SIG-M5 treated with dmso at 0.1 percent for 504 hours (cell line): ENCODE data around the gene TMEM134.
"Not testable (repeated sequence)": the region's sequence is repeated elsewhere in the genome, so short reads cannot be mapped to it uniquely, and the experiment has no call there.

Source experiments
- DNase-seq: peaks from one replicate; lab custom pipeline; 2025; ENCODE audit not compliant: unreplicated experiment; lab: John Stamatoyannopoulos, UW

The TMEM134 gene

DNA sequence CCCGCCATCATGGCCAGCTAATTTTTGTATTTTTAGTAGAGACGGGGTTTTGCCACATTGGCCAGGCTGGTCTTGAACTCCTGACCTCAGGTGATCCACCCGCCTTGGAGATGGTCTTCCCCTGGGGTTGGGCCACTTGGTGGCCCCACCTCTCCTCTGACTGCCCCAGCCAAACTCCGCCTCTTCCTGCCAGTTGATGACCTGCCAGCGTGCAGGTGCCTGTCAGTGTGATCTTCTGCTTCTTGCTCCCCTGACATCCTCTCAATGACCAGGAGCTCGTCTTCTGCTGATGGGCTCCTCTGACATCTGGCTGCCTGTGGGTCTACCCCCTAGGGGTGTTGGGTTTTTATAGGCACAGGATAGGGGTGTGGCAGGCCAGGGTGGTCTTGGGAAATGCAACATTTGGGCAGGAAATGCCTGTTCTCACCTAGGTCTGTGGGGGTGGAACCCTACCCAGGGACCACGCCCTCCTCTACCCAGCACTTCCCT, 16.9 kb upstream of the TMEM134 start:
- DNase-seq = not testable (repeated sequence)

- peak; percentile 66 for DNase-seq
These were observed 15.8 kb upstream of the TMEM134 start for GRCh38 chr11:67484847-67485311.

DNA sequence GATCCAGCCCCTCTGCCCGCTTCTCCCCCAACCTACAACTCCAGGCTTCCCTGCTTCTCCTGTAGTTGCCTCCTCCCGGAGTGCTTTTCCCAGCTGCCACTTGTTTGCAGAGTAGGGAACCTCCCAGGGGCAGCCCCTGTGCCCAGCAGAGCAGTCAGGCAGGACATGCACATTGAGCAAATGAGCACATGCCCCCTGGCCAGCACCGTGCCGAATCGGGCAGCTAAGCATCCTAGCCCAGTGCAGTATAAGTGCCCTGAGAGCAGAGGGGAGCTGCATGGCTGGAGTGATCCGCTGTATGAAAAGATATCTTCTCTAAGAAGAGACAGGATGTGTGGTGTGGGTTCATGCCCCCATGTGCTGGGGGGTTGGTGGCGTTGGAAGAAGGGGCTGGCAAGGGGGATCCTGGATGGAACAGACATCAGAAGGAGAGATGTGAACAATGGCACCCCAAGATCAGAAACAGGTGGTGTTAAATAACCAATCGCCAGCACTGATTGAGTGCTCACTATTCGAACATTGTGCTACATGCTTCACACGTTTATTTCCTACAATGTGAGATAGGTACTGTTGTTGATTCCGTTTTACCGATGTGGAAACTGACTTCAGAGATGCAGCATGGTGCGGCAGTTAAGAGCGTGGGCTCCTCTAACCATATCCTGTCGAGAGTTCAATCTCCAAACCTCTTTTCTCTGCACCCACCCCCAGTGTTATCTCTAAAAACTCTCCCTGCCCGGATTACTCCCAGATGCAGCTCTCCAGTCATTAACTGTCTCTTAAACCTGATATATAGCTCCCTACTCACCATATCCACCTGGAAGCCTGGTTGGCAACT, 15.0 kb upstream of the TMEM134 start:
- no peak for DNase-seq

GRCh38 chr11:67482827-67483798, 14.1 kb upstream of the TMEM134 start, which contains the start of gene AIP:
TSS of gene AIP (plus strand) at chr11:67483026. CDS start at chr11:67483159, 133 bp downstream.
- DNase-seq = peak; percentile 98

DNA sequence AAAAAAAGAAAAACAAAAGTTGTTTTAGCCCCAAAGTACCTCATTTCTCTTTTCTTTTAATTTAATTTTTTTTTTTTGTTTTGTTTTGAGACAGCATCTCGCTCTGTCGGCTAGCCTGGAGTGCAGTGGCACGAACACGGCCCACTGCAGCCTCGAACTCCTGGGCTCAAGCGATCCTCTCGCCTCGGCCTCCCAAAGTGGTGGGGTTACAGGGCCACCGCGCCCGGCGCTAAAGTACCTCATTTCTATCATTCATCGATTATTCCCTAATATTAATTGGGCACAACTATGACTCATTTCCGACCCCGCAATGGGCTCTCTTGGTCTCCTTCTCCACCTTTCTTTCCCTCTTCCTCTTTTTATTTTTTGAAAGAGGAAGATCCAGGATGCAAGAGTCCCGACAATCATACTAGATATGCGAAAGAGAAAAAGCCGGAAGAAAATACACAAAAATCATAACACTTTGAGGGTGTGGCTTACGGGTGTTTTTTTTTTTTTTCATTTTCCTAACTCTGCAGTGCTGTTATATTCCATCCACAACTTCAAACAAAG, 13.3 kb upstream of the TMEM134 start:
- peak; percentile 87 for DNase-seq

- not testable (repeated sequence) for DNase-seq
These were observed 8.4 kb upstream of the TMEM134 start for GRCh38 chr11:67477344-67478050.

DNA sequence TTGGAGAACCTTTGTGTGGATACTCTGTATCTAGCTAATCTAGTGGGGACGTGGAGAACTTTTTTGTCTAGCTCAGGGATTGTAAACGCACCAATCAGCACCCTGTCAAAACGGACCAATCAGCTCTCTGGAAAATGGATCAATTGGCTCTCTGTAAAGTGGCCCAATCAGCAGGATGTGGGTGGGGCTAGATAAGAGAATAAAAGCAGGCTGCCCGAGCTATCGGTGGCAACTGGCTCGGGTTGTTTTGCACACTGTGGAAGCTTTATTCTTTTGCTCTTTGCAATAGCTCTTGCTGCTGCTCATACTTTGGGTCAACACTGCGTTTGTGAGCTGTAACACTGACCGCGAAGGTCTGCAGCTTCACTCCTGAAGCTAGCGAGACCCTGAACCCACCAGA, 7.6 kb upstream of the TMEM134 start:
- not testable (repeated sequence) for DNase-seq

GRCh38 chr11:67472882-67473281, 3.8 kb upstream of the TMEM134 start:
- DNase-seq = no peak

DNA sequence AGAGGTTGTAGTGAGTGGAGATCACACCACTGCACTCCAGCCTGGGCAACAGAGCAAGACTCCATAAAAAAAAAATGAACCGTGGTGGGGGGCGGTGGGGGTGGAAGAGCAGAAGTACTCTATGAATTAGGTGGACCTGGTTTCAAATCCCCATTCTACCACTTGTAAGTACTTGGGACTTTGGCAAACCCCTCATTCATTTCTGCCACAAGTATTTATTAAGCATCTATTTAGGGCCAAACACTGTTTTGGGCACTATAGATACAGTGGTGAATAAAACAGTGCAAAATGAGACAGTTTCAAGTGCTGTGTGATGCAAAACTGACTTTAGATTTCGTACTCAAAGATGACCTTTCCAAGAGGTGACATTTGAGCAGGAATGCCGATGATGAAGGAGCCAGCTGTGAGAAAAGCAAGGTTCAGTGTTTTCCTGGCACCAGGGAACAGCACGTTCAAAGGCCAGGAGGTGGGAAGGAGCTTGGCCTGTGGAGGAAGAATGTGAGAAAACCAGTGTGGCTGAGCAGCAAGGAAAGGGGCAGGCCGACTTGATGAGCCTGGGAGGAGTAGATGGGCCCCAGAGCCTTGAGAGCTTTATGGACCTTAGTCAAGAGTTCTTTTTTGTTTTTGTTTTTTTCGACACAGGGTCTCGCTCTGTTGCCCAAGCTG, 1.4 kb upstream of the TMEM134 start:
- DNase-seq = no peak

DNA sequence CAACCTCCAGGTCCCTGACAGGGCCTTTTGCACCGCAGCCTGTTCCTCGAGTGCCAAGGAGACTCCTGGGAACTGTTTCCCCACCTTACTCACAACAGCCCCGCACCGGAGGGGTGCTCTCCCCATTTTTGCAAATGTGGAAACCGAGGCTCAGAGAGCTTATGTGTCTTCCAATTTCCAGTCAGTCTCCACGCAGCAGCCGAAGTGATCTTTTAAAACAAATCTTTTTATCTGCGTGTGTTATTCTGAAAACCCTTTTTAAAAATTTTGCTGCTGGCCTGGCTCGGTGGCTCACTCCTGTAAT, 409 bp upstream of the TMEM134 start:
- no peak for DNase-seq

DNA sequence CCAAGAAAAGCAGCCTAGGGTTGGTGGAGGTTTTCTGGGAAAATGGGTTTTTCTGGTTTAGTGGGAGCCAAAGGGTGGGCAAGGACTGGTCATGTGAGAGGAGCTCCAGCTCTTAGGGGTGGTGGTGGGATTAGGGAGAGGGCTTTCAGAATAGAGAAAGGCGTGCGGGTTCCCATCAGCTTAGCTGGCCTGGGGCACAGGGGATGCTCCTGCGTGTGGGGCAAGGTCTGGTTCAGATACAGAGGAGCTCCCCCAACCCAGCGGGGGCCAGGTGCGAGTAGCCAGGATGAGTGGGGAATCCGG, 644 bp downstream of the TMEM134 start:
- DNase-seq = no peak

GRCh38 chr11:67468056-67468455, 995 bp downstream of the TMEM134 start:
- peak; percentile 17 for DNase-seq

- DNase-seq = no peak
These were observed 1.9 kb downstream of the TMEM134 start for GRCh38 chr11:67466962-67467771.

DNA sequence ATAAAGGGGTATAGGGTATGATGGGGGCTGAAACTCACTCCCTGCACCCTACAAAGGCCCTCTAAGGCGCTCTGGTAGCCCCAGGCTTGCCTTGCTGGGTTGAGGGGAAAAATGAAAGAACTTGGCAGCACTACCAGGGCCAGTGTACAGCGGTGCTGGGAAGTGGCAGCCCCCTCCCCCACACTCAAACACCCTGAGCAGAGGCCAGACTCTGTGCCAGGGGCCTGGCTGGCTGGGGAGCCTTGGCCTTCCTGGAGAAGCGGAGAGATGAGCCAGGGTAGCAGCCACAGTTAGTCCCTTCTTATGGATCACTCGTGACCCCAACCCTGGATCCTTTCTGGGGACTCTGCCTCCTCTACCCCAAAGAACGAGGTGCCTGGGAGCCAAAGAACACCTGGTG, 2.7 kb downstream of the TMEM134 start:
- DNase-seq = no peak

DNA sequence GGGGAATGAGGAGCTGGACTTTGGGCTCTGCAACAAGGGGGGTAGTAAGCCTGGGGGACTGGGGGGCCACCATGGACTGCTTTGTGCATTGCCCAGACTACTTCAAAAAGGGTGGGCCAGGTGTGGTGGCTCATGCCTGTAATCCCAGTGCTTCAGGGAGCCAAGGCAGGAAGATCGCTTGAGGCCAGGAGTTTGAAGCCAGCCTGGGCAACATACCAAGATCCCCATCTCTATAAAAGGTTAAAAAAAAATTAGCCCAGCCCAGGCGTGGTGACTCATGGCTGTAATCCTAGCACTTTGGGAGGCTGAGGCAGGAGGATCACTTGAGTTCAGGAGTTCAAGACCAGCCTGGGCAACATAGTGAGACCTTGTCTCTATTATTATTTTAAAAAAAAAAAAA, 3.5 kb downstream of the TMEM134 start:
- not testable (repeated sequence) for DNase-seq

DNA sequence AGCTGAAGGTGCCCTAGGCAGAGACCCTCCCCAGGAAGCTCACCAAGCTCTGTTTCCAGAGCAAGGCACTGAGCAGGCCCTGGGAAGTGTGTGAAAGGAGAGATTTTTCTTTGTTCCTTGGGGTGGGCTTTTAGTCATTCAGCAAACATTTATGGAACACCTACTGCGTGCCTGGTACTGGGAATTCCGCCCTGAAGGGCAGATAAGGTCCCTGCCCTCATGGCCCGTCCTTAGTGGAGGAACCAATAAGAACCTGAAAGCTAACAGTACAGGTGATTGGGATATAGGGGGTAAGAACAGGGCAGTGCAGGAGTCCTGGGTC, 3.9 kb downstream of the TMEM134 start:
- DNase-seq = no peak

- peak; percentile 90 for DNase-seq
These were observed 4.5 kb downstream of the TMEM134 start for GRCh38 chr11:67464411-67465188.

- DNase-seq = peak; percentile 54
These were observed 5.2 kb downstream of the TMEM134 start for GRCh38 chr11:67463680-67464410.
